HepG2 (cell line): ENCODE measurements around the gene SNRNP48. TPM values are rescaled to one million over a fixed set of nuclear protein-coding genes. Genes with fewer than 3 reads are reported as not detected.
A peak's percentile ranks its signal among the peaks of the same experiment; 100 is the strongest.

ENCODE experiments used
- CHCHD3 ChIP-seq: sonication (generic); formaldehyde crosslinking; IDR thresholded peaks from 2 replicates; pipeline ENCODE4 v1.8.0; 2022; ENCODE audit warnings: mild to moderate bottlenecking, missing genetic modification reagents, moderate library complexity
- DRAP1 ChIP-seq: IDR thresholded peaks from 2 replicates; pipeline ENCODE4 v1.6.1; 2016; ENCODE audit warnings: missing genetic modification reagents, missing compliant biosample characterization
- GABPA ChIP-seq, 2 experiments: IDR thresholded peaks; 2 replicates each; pipeline ENCODE4 v1.6.1; 2011 to 2016; ENCODE audit warnings: low read depth in 2 of 2, low read length in 1 of 2, missing biosample characterization in 1 of 2, missing genetic modification characterization in 1 of 2
- IKZF4 ChIP-seq: sonication (generic); formaldehyde crosslinking; IDR thresholded peaks from 2 replicates; pipeline ENCODE4 v1.5.1; 2020; ENCODE audit warnings: borderline replicate concordance, mild to moderate bottlenecking, low read depth, missing genetic modification reagents; ENCODE audit errors: not compliant biosample characterization
- ZFAT ChIP-seq: sonication (generic); formaldehyde crosslinking; conservative IDR thresholded peaks from 2 replicates; pipeline ENCODE4 v1.8.1; 2023; ENCODE audit warnings: missing genetic modification reagents, inconsistent platforms
- ZNF280B ChIP-seq: sonication (generic); formaldehyde crosslinking; IDR thresholded peaks from 2 replicates; pipeline ENCODE4 v1.5.0; 2020; ENCODE audit warnings: missing genetic modification reagents, mild to moderate bottlenecking, borderline replicate concordance
- ZNF549 ChIP-seq: sonication (generic); formaldehyde crosslinking; IDR thresholded peaks from 2 replicates; pipeline ENCODE4 v1.5.0; 2020; ENCODE audit warnings: missing genetic modification reagents
- ZNF564 ChIP-seq: sonication (generic); formaldehyde crosslinking; IDR thresholded peaks from 2 replicates; pipeline ENCODE4 v1.8.1; 2023; ENCODE audit warnings: mild to moderate bottlenecking, missing genetic modification reagents
- ZNF609 ChIP-seq: sonication (generic); formaldehyde crosslinking; IDR thresholded peaks from 2 replicates; pipeline ENCODE4 v1.4.0; 2020; ENCODE audit warnings: mild to moderate bottlenecking, missing genetic modification reagents, borderline replicate concordance
- ZNF841 ChIP-seq: sonication (generic); formaldehyde crosslinking; IDR thresholded peaks from 2 replicates; pipeline ENCODE4 v1.8.1; 2023; ENCODE audit warnings: missing genetic modification reagents, borderline replicate concordance
- polyA plus RNA-seq, 8 experiments: library from polyadenylated mRNA; depleted of rRNA in 3 of 8; stranded (reverse) in 7 of 8; unstranded in 1 of 8; fragments of >200 nt; fragmentation: Illumina TruSeq in 4 of 8; extraction: Trizol in 4 of 8; gene quantifications; 2 replicates each; pipeline versions ENCODE4 v1.2.1 to v1.2.3, GENCODE V29; 2011 to 2016; ENCODE audit warnings: low read depth in 4 of 8, missing spikeins in 1 of 8, mixed read lengths in 1 of 8; ENCODE audit not compliant: insufficient read depth in 1 of 8
- total RNA-seq, 5 experiments: library from RNA; depleted of rRNA; stranded (reverse); fragments of >200 nt; fragmentation: Illumina TruSeq; extraction: Trizol; gene quantifications; 2 replicates each; pipeline ENCODE4 v1.2.3, GENCODE V29; 2016; ENCODE audit warnings: low read depth in 1 of 5
- TF ChIP-seq, protein P1 (sequence below), 2 experiments: sonication (generic) in 1 of 2; formaldehyde crosslinking in 1 of 2; IDR thresholded peaks; 2 replicates each; pipeline versions ENCODE4 v1.4.0 to v1.6.1; 2018 to 2020; ENCODE audit warnings: missing genetic modification reagents in 2 of 2, borderline replicate concordance in 1 of 2, low read depth in 1 of 2, mild to moderate bottlenecking in 1 of 2, missing biosample characterization in 1 of 2
- TF ChIP-seq, protein P2 (sequence below): sonication (generic); formaldehyde crosslinking; IDR thresholded peaks from 2 replicates; pipeline ENCODE4 v1.4.0; 2020; ENCODE audit warnings: missing genetic modification reagents

Gene SNRNP48
- total and polyA plus RNA-seq, 2 of the 13 experiments (the other 11 are each of a cell fraction or from before 2014, with no cell fraction given): 17.5 to 47.5 TPM

GRCh38 chr6:7542874-7543624, 46.9 kb upstream of the SNRNP48 start (continued):
- TF ChIP-seq ZNF609 (CRISPR knock-in tag): peak; percentile 81
- TF ChIP-seq ZNF564 (CRISPR knock-in tag): no peak
- TF ChIP-seq, protein P1, sequence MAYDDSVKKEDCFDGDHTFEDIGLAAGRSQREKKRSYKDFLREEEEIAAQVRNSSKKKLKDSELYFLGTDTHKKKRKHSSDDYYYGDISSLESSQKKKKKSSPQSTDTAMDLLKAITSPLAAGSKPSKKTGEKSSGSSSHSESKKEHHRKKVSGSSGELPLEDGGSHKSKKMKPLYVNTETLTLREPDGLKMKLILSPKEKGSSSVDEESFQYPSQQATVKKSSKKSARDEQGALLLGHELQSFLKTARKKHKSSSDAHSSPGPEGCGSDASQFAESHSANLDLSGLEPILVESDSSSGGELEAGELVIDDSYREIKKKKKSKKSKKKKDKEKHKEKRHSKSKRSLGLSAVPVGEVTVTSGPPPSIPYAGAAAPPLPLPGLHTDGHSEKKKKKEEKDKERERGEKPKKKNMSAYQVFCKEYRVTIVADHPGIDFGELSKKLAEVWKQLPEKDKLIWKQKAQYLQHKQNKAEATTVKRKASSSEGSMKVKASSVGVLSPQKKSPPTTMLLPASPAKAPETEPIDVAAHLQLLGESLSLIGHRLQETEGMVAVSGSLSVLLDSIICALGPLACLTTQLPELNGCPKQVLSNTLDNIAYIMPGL (CRISPR knock-in tag; IDR thresholded peaks at IDR 0.05; ENCODE audit: borderline replicate concordance in 1 of 2, low read depth in 1 of 2): peak in 1 of 2 experiments; percentile 71; a peak in 1 of 4 replicates
- TF ChIP-seq CHCHD3 (CRISPR knock-in tag): no peak
- TF ChIP-seq ZNF280B (CRISPR knock-in tag): no peak
- TF ChIP-seq GABPA (IDR thresholded peaks at IDR 0.05; ENCODE audit: low read depth, low read length): no peak
- peak; percentile 49; the same call in 1 of the 2 replicates for TF ChIP-seq GABPA (CRISPR knock-in tag; IDR thresholded peaks at IDR 0.05; ENCODE audit: low read depth)
- no peak for TF ChIP-seq ZNF549 (CRISPR knock-in tag)
- TF ChIP-seq, protein P2, sequence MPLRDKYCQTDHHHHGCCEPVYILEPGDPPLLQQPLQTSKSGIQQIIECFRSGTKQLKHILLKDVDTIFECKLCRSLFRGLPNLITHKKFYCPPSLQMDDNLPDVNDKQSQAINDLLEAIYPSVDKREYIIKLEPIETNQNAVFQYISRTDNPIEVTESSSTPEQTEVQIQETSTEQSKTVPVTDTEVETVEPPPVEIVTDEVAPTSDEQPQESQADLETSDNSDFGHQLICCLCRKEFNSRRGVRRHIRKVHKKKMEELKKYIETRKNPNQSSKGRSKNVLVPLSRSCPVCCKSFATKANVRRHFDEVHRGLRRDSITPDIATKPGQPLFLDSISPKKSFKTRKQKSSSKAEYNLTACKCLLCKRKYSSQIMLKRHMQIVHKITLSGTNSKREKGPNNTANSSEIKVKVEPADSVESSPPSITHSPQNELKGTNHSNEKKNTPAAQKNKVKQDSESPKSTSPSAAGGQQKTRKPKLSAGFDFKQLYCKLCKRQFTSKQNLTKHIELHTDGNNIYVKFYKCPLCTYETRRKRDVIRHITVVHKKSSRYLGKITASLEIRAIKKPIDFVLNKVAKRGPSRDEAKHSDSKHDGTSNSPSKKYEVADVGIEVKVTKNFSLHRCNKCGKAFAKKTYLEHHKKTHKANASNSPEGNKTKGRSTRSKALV (CRISPR knock-in tag): peak; percentile 49; the same call in 1 of the 2 replicates
- no peak for TF ChIP-seq IKZF4
- TF ChIP-seq ZNF841 (CRISPR knock-in tag): no peak
- TF ChIP-seq DRAP1 (CRISPR knock-in tag): peak; percentile 83; the same call in 1 of the 2 replicates
- TF ChIP-seq ZFAT: peak; percentile 72; the same call in 1 of the 2 replicates
